Activated B cell treated with CpG ODN at 0.5 μM for 24 hours (primary cell): ENCODE data around the gene PPP2R5E. TPM values are rescaled to one million over a fixed set of nuclear protein-coding genes. Genes with fewer than 3 reads are reported as not detected.

ENCODE experiments used
- ATAC-seq: fragments of 200-7000 bp; cut with Tn5 transposase; one replicate; pipeline ENCODE4 v1.10.0; 2021; ENCODE audit warnings: low read depth, mild to moderate bottlenecking, moderate library complexity
- CTCF ChIA-PET: fragments of 350-600 bp; sonication (Branson Sonifier 250); formaldehyde crosslinking; loops from one replicate; lab custom pipeline; 2021; ENCODE audit warnings: antibody characterized with exemption; lab: Charles Lee
- POLR2A ChIA-PET: fragments of 350-600 bp; sonication (Branson Sonifier 250); formaldehyde crosslinking; loops from one replicate; lab custom pipeline; 2021; ENCODE audit warnings: antibody characterized with exemption; lab: Charles Lee
- DNase-seq: peaks from one replicate; pipeline ENCODE4 v3.0.0; 2022
- H3K27ac Mint-ChIP-seq: one replicate; pipeline ENCODE4 v1.8.0; 2020; ENCODE audit warnings: mixed read lengths
- H3K27me3 Mint-ChIP-seq: one replicate; pipeline ENCODE4 v1.8.0; 2021; ENCODE audit warnings: mixed read lengths
- H3K36me3 Mint-ChIP-seq: one replicate; pipeline ENCODE4 v1.8.0; 2021; ENCODE audit warnings: low read depth, mixed read lengths
- H3K4me1 Mint-ChIP-seq: one replicate; pipeline ENCODE4 v1.8.0; 2021; ENCODE audit warnings: mixed read lengths
- H3K4me3 Mint-ChIP-seq: one replicate; pipeline ENCODE4 v1.8.0; 2020; ENCODE audit warnings: mild to moderate bottlenecking, mixed read lengths
- H3K9me3 Mint-ChIP-seq: one replicate; pipeline ENCODE4 v1.8.0; 2020; ENCODE audit warnings: mixed read lengths
- CTCF ChIP-seq: fragments of 200-600 bp; IDR thresholded peaks from one replicate; pipeline ENCODE4 v1.8.0; 2022; ENCODE audit warnings: antibody characterized with exemption, mild to moderate bottlenecking
- intact Hi-C: fragments of 100-400 bp; cut with micrococcal nuclease; formaldehyde crosslinking; loops from one replicate; pipeline ENCODE4 v1.15.1; 2024
- total RNA-seq: library from RNA; stranded (reverse); gene quantifications from 2 replicates; pipeline ENCODE4 v1.2.3, GENCODE V29; 2022

The PPP2R5E gene
- total RNA-seq, 1 donor from 2014 or later, result 44.8 TPM

- H3K4me1 Mint-ChIP-seq, result peaks cover 8% of the 10 kb centered on the region
- H3K27ac Mint-ChIP-seq, result no peak overlapping the region
- ATAC-seq (no peak), DNase-seq (no peak)
- no peak for TF ChIP-seq CTCF
- intact Hi-C loops, result no loop called here
- peaks cover 39% of the 10 kb centered on the region for H3K36me3 Mint-ChIP-seq
- H3K27me3 Mint-ChIP-seq, result no peaks in the 10 kb centered on the region
- H3K4me3 Mint-ChIP-seq, result no peak overlapping the region
- CTCF ChIA-PET, result no interaction called here
- no peaks in the 10 kb centered on the region for H3K9me3 Mint-ChIP-seq
- POLR2A ChIA-PET, result no interaction called here
Measured at GRCh38 chr14:63453443-63453936, 89.7 kb downstream of the PPP2R5E start.

GRCh38 chr14:63452796-63453195 lies 90.4 kb downstream of the PPP2R5E start:
- peaks cover 8% of the 10 kb centered on the region for H3K4me1 Mint-ChIP-seq

GRCh38 chr14:63448841-63449240 lies 94.3 kb downstream of the PPP2R5E start:
- H3K4me3 Mint-ChIP-seq, result no peak overlapping the region

More at GRCh38 chr14:63452796-63453195, 90.4 kb downstream of the PPP2R5E start:
- TF ChIP-seq CTCF, result no peak
- ATAC-seq (no peak), DNase-seq (no peak)
- no peak overlapping the region for H3K27ac Mint-ChIP-seq
- ChIA-PET POLR2A (no interaction called here), CTCF (no interaction called here)
- H3K9me3 Mint-ChIP-seq, result no peaks in the 10 kb centered on the region
- H3K4me3 Mint-ChIP-seq, result no peak overlapping the region
- H3K36me3 Mint-ChIP-seq, result peaks cover 38% of the 10 kb centered on the region
- H3K27me3 Mint-ChIP-seq, result no peaks in the 10 kb centered on the region
- intact Hi-C loops, result no loop called here

GRCh38 chr14:63444588-63444987 lies 98.6 kb downstream of the PPP2R5E start:
- no peak overlapping the region for H3K4me3 Mint-ChIP-seq

More at GRCh38 chr14:63448841-63449240, 94.3 kb downstream of the PPP2R5E start:
- H3K4me1 Mint-ChIP-seq, result no peaks in the 10 kb centered on the region
- POLR2A ChIA-PET, result interaction anchor here (0.6 kb wide), 1 partner anchor 193 kb away, joined by 3 read pairs; the partner anchor contains the start of gene WDR89
- no peak overlapping the region for H3K27ac Mint-ChIP-seq
- H3K27me3 Mint-ChIP-seq, result no peaks in the 10 kb centered on the region
- H3K36me3 Mint-ChIP-seq, result peaks cover 46% of the 10 kb centered on the region
- DNase-seq, result no peak
- no peaks in the 10 kb centered on the region for H3K9me3 Mint-ChIP-seq
- ATAC-seq, result no peak
- intact Hi-C loops, result no loop called here
- CTCF ChIA-PET, result no interaction called here
- TF ChIP-seq CTCF, result no peak

GRCh38 chr14:63443988-63444387 lies 99.2 kb downstream of the PPP2R5E start:
- no peak overlapping the region for H3K4me3 Mint-ChIP-seq
- intact Hi-C loops, result no loop called here
- peaks cover 20% of the 10 kb centered on the region for H3K36me3 Mint-ChIP-seq
- TF ChIP-seq CTCF, result no peak
- H3K4me1 Mint-ChIP-seq, result no peaks in the 10 kb centered on the region
- CTCF ChIA-PET, result no interaction called here
- DNase-seq (no peak), ATAC-seq (no peak)
- H3K27me3 Mint-ChIP-seq, result no peaks in the 10 kb centered on the region
- POLR2A ChIA-PET, result no interaction called here
- no peak overlapping the region for H3K27ac Mint-ChIP-seq
- H3K9me3 Mint-ChIP-seq, result no peaks in the 10 kb centered on the region

More at GRCh38 chr14:63444588-63444987, 98.6 kb downstream of the PPP2R5E start:
- CTCF ChIA-PET, result no interaction called here
- Mint-ChIP-seq H3K9me3 (no peaks in the 10 kb centered on the region), H3K27ac (no peak overlapping the region), H3K4me1 (no peaks in the 10 kb centered on the region), H3K36me3 (peaks cover 26% of the 10 kb centered on the region), H3K27me3 (no peaks in the 10 kb centered on the region)
- no peak for TF ChIP-seq CTCF
- ATAC-seq (no peak), DNase-seq (no peak)
- POLR2A ChIA-PET, result no interaction called here
- intact Hi-C loops, result no loop called here
